OCI-LY3 (cell line): ENCODE results near the gene DEFB131B.
"Not testable (repeated sequence)": the region's sequence is repeated elsewhere in the genome, so short reads cannot be mapped to it uniquely, and the experiment has no call there.

ENCODE experiments used
- H2AFZ ChIP-seq: fragments of 200-600, 300-600 bp; shearing (Covaris generic); 2 replicates; pipeline ENCODE4 v1.6.0; 2014; ENCODE audit warnings: antibody characterized with exemption, low read depth, low read length
- H3K27ac ChIP-seq: fragments of 200-600, 300-600 bp; sonication (generic); 2 replicates; pipeline ENCODE4 v1.5.1; 2014; ENCODE audit warnings: mild to moderate bottlenecking, low read length, moderate library complexity, mixed read lengths
- H3K27me3 ChIP-seq: fragments of 200-600, 300-600 bp; sonication (generic); 2 replicates; pipeline ENCODE4 v1.6.1; 2014; ENCODE audit warnings: low read depth, low read length, mixed read lengths
- H3K36me3 ChIP-seq: fragments of 200-600, 300-600 bp; sonication (generic); replicated peaks from 2 replicates; pipeline ENCODE3; 2014; ENCODE audit warnings: low read depth, low read length, mixed read lengths
- H3K4me1 ChIP-seq: fragments of 300-600, 200-600 bp; sonication (generic); 2 replicates; pipeline ENCODE4 v1.6.1; 2014; ENCODE audit warnings: low read length, mixed read lengths
- H3K4me2 ChIP-seq: fragments of 200-600, 300-600 bp; sonication (generic); 2 replicates; pipeline ENCODE4 v1.6.1; 2014; ENCODE audit warnings: low read length, mixed read lengths
- H3K4me3 ChIP-seq: fragments of 300-600, 200-600 bp; sonication (generic); 2 replicates; pipeline ENCODE4 v1.5.1; 2014; ENCODE audit warnings: antibody characterized with exemption, mild to moderate bottlenecking, low read length, moderate library complexity
- H3K79me2 ChIP-seq: fragments of 300-600, 200-600 bp; shearing (Covaris generic); 2 replicates; pipeline ENCODE4 v1.6.1; 2014; ENCODE audit warnings: mild to moderate bottlenecking, low read length, mixed read lengths
- H3K9ac ChIP-seq: fragments of 300-600, 200-600 bp; shearing (Covaris generic); 2 replicates; pipeline ENCODE4 v1.6.0; 2014; ENCODE audit warnings: mild to moderate bottlenecking, low read length, moderate library complexity
- H3K9me3 ChIP-seq: fragments of 200-600, 300-600 bp; shearing (Covaris generic); 2 replicates; pipeline ENCODE4 v1.6.1; 2014; ENCODE audit warnings: low read length, mixed read lengths; ENCODE audit not compliant: insufficient read depth
- H4K20me1 ChIP-seq: fragments of 200-600, 300-600 bp; sonication (generic); 2 replicates; pipeline ENCODE4 v1.6.1; 2016; ENCODE audit warnings: low read length, mixed read lengths; ENCODE audit not compliant: insufficient read depth
- CTCF ChIP-seq: fragments of 200-600, 300-600 bp; sonication (generic); IDR thresholded peaks from 2 replicates; pipeline ENCODE4 v1.5.1; 2014; ENCODE audit warnings: antibody characterized with exemption, low read length, low read depth

Gene DEFB131B

GRCh38 chr11:71860835-71861234 lies 17.4 kb upstream of the DEFB131B start:
- H3K27ac ChIP-seq, H3K4me2 ChIP-seq, H3K27me3 ChIP-seq, H3K4me1 ChIP-seq, H3K4me3 ChIP-seq, H3K9ac ChIP-seq, H2AFZ ChIP-seq, H3K79me2 ChIP-seq, H4K20me1 ChIP-seq, H3K36me3 ChIP-seq, H3K9me3 ChIP-seq: not testable (repeated sequence)

GRCh38 chr11:71863978-71864627 lies 14.2 kb upstream of the DEFB131B start:
- not testable (repeated sequence) for H3K9me3 ChIP-seq, H4K20me1 ChIP-seq, H3K27ac ChIP-seq, H3K4me1 ChIP-seq, H3K4me2 ChIP-seq, H3K4me3 ChIP-seq, H3K27me3 ChIP-seq, H2AFZ ChIP-seq, H3K79me2 ChIP-seq, H3K36me3 ChIP-seq, H3K9ac ChIP-seq
- TF ChIP-seq CTCF: peak; percentile 60

- H3K4me1 ChIP-seq: peaks cover 25% of the 10 kb centered on the region
- not testable (repeated sequence) for H3K9ac ChIP-seq, H3K79me2 ChIP-seq, H2AFZ ChIP-seq, H4K20me1 ChIP-seq, H3K9me3 ChIP-seq, H3K27me3 ChIP-seq, H3K36me3 ChIP-seq, H3K4me2 ChIP-seq, H3K4me3 ChIP-seq, H3K27ac ChIP-seq
Observed at GRCh38 chr11:71867209-71867608, 11.0 kb upstream of the DEFB131B start.

- H3K27me3 ChIP-seq, H4K20me1 ChIP-seq, H3K9ac ChIP-seq, H2AFZ ChIP-seq, H3K36me3 ChIP-seq, H3K79me2 ChIP-seq, H3K9me3 ChIP-seq: not testable (repeated sequence)
- peak overlapping the region; percentile 25 for H3K4me3 ChIP-seq
- H3K4me2 ChIP-seq: peak overlapping the region; percentile 65
- peaks cover 22% of the 10 kb centered on the region for H3K4me1 ChIP-seq
- peak overlapping the region; percentile 42 for H3K27ac ChIP-seq
Observed at GRCh38 chr11:71869931-71870330, 8.3 kb upstream of the DEFB131B start.

- H3K36me3 ChIP-seq, H3K9ac ChIP-seq, H4K20me1 ChIP-seq, H3K27me3 ChIP-seq, H2AFZ ChIP-seq, H3K9me3 ChIP-seq, H3K79me2 ChIP-seq: not testable (repeated sequence)
- Histone ChIP-seq H3K4me2 (peak overlapping the region; percentile 65), H3K27ac (peak overlapping the region; percentile 42), H3K4me1 (peaks cover 22% of the 10 kb centered on the region), H3K4me3 (peak overlapping the region; percentile 25; the same call in 1 of the 2 replicates)
Observed at GRCh38 chr11:71870661-71871060, 7.6 kb upstream of the DEFB131B start.

- H3K36me3 ChIP-seq, H3K79me2 ChIP-seq, H3K27ac ChIP-seq, H3K27me3 ChIP-seq, H3K4me2 ChIP-seq, H3K9ac ChIP-seq, H4K20me1 ChIP-seq, H3K4me1 ChIP-seq, H3K4me3 ChIP-seq, H2AFZ ChIP-seq, H3K9me3 ChIP-seq: not testable (repeated sequence)
Observed at GRCh38 chr11:71876262-71876661, 2.0 kb upstream of the DEFB131B start.

- H3K4me2 ChIP-seq, H3K4me1 ChIP-seq, H3K9ac ChIP-seq, H4K20me1 ChIP-seq, H2AFZ ChIP-seq, H3K4me3 ChIP-seq, H3K79me2 ChIP-seq, H3K9me3 ChIP-seq, H3K27ac ChIP-seq, H3K27me3 ChIP-seq, H3K36me3 ChIP-seq: not testable (repeated sequence)
Observed at GRCh38 chr11:71885806-71886205, 7.6 kb downstream of the DEFB131B start.

GRCh38 chr11:71888335-71889010 lies 10.2 kb downstream of the DEFB131B start:
- not testable (repeated sequence) for H3K9ac ChIP-seq, H3K9me3 ChIP-seq, H4K20me1 ChIP-seq, H3K4me1 ChIP-seq, H2AFZ ChIP-seq, H3K27ac ChIP-seq, H3K36me3 ChIP-seq, H3K4me2 ChIP-seq, H3K79me2 ChIP-seq, H3K4me3 ChIP-seq, H3K27me3 ChIP-seq

- H3K79me2 ChIP-seq, H3K9me3 ChIP-seq, H2AFZ ChIP-seq, H3K27me3 ChIP-seq, H3K27ac ChIP-seq, H3K4me2 ChIP-seq, H4K20me1 ChIP-seq, H3K9ac ChIP-seq, H3K4me1 ChIP-seq, H3K4me3 ChIP-seq, H3K36me3 ChIP-seq: not testable (repeated sequence)
Observed at GRCh38 chr11:71889181-71889872, 11.1 kb downstream of the DEFB131B start.
